Muscle of arm (tissue), 12 donors: Measurements from ENCODE around the gene ZYX. TPM values are rescaled to one million over a fixed set of nuclear protein-coding genes. Genes with fewer than 3 reads are reported as not detected.

Source experiments
- polyA plus RNA-seq, 12 donors: library from polyadenylated mRNA; unstranded; fragments of 120-200 nt; gene quantifications; one replicate each; pipeline ENCODE4 v1.2.1, GENCODE V29; 2013; ENCODE audit not compliant: insufficient read length in 12 of 12

ZYX gene
- polyA plus RNA-seq, 12 donors: 151 to 656 (median 188) TPM; not detected in 1

Other genes with a start within 250 kb of the ZYX start
- not detected for gene PIP, start 249.3 kb upstream of the ZYX start, polyA plus RNA-seq
- not detected for gene TAS2R39, start 197.9 kb upstream of the ZYX start, polyA plus RNA-seq
- gene TAS2R40, start 159.3 kb upstream of the ZYX start, polyA plus RNA-seq: not detected
- gene GSTK1, start 117.9 kb upstream of the ZYX start, polyA plus RNA-seq: 100 to 1,000 TPM in 2 of 12 donors, 10 to 100 TPM in 9, not detected in 1; 72.2 to 111 (median 84.4) TPM
- gene TMEM139, start 96.4 kb upstream of the ZYX start, polyA plus RNA-seq: 1 to 10 TPM in 4 of 12 donors, under 1 TPM in 6, not detected in 2; 0.53 to 4.1 (median 0.98) TPM
- 10 to 100 TPM; 19.8 to 99.7 (median 24.2) TPM for gene CASP2, start 93.0 kb upstream of the ZYX start, polyA plus RNA-seq
- 1 to 10 TPM in 6 of 12 donors, under 1 TPM in 4, not detected in 2; 0.36 to 4.5 (median 1.9) TPM for gene CLCN1, start 65.2 kb upstream of the ZYX start, polyA plus RNA-seq
- 10 to 100 TPM in 1 of 12 donors, 1 to 10 TPM in 10, not detected in 1; 1.6 to 10.3 (median 2.1) TPM for gene FAM131B, start 18.6 kb upstream of the ZYX start, polyA plus RNA-seq
- gene EPHA1, start 27.5 kb downstream of the ZYX start, polyA plus RNA-seq: 10 to 100 TPM in 1 of 12 donors, 1 to 10 TPM in 9, not detected in 2; 1.5 to 15.4 (median 3.8) TPM
- not detected for gene TAS2R60, start 62.1 kb downstream of the ZYX start, polyA plus RNA-seq
- not detected for gene TAS2R41, start 96.5 kb downstream of the ZYX start, polyA plus RNA-seq
- 1 to 10 TPM in 2 of 12 donors, under 1 TPM in 4, not detected in 6; 0.12 to 8.3 (median 0.75) TPM for gene CTAGE15, start 190.5 kb downstream of the ZYX start, polyA plus RNA-seq
- 10 to 100 TPM in 8 of 12 donors, 1 to 10 TPM in 3, not detected in 1; 6.8 to 26.2 (median 13.3) TPM for gene TCAF2, start 239.6 kb downstream of the ZYX start, polyA plus RNA-seq